Measurements from ENCODE around the gene MRM2. TPM values are rescaled to one million over a fixed set of nuclear protein-coding genes. Genes with fewer than 3 reads are reported as not detected.

MRM2 gene
- total RNA-seq, 1 experiment from 2014 or later = 49.9 TPM

GRCh38 chr7:2199956-2200583 is 41.9 kb downstream of the MRM2 start:
- no TSS peak for BruUV-seq (replicated peaks)

GRCh38 chr7:2199528-2199927 is 42.5 kb downstream of the MRM2 start:
- no peak overlapping the region for H3K27ac ChIP-seq (ENCODE audit: low read length)
- H3K4me3 ChIP-seq (ENCODE audit: low read depth in 2 of 2, low read length in 2 of 2) = no peak overlapping the region
- TF ChIP-seq TCF7L2 (IDR thresholded peaks at IDR 0.05; ENCODE audit: low read depth, low read length) = no peak
- TF ChIP-seq SIN3A (IDR thresholded peaks at IDR 0.05; ENCODE audit: borderline replicate concordance, insufficient read depth, low read depth, low read length) = no peak
- no peak for TF ChIP-seq REST (IDR thresholded peaks at IDR 0.05; ENCODE audit: insufficient read depth in 1 of 2, low read depth in 2 of 2, low read length in 1 of 2)
- in situ Hi-C loops (cut with HindIII; ENCODE audit: low pct_unique_long_range_greater_than_20kb, low sequenced_read_pairs) (loop anchor here (10.0 kb wide), 1 partner anchor 65 kb away; no protein-coding TSS in a partner anchor), intact Hi-C loops (cut with micrococcal nuclease; ENCODE audit: unreplicated experiment) (no loop called here)
- ATAC-seq (no peak), DNase-seq (ENCODE audit: low read depth, low spot score) (no peak)
- H3K36me3 ChIP-seq (ENCODE audit: control insufficient read depth, insufficient read depth, low read length) = no peaks in the 10 kb centered on the region
- H3K27me3 ChIP-seq (ENCODE audit: control insufficient read depth, insufficient read depth, low read length) = no peaks in the 10 kb centered on the region
- ChIA-PET POLR2A (no interaction called here), CTCF (no interaction called here)
- H3K4me1 ChIP-seq (ENCODE audit: control insufficient read depth, insufficient read depth, low read length) = no peaks in the 10 kb centered on the region
- no peaks in the 10 kb centered on the region for H3K9me3 ChIP-seq (ENCODE audit: control insufficient read depth, insufficient read depth, low read depth, low read length)
- no TSS peak for BruUV-seq (replicated peaks)

More at GRCh38 chr7:2199956-2200583, 41.9 kb downstream of the MRM2 start:
- Histone ChIP-seq H3K9me3 (ENCODE audit: control insufficient read depth, insufficient read depth, low read depth, low read length) (no peaks in the 10 kb centered on the region), H3K36me3 (ENCODE audit: control insufficient read depth, insufficient read depth, low read length) (no peaks in the 10 kb centered on the region), H3K4me1 (ENCODE audit: control insufficient read depth, insufficient read depth, low read length) (no peaks in the 10 kb centered on the region), H3K4me3 (ENCODE audit: low read depth in 2 of 2, low read length in 2 of 2) (no peak overlapping the region), H3K27ac (ENCODE audit: low read length) (no peak overlapping the region), H3K27me3 (ENCODE audit: control insufficient read depth, insufficient read depth, low read length) (no peaks in the 10 kb centered on the region)
- POLR2A ChIA-PET = no interaction called here
- no peak for ATAC-seq
- in situ Hi-C loops (cut with HindIII; ENCODE audit: low pct_unique_long_range_greater_than_20kb, low sequenced_read_pairs) (loop anchor here (10.0 kb wide), 1 partner anchor 65 kb away; no protein-coding TSS in a partner anchor), intact Hi-C loops (cut with micrococcal nuclease; ENCODE audit: unreplicated experiment) (no loop called here)
- TF ChIP-seq REST (IDR thresholded peaks at IDR 0.05; ENCODE audit: insufficient read depth in 1 of 2, low read depth in 2 of 2, low read length in 1 of 2) (no peak), CTCF (IDR thresholded peaks at IDR 0.05) (no peak), POLR2AphosphoS5 (IDR thresholded peaks at IDR 0.05; ENCODE audit: low read depth, low read length) (no peak), TCF7L2 (IDR thresholded peaks at IDR 0.05; ENCODE audit: low read depth, low read length) (no peak), SIN3A (IDR thresholded peaks at IDR 0.05; ENCODE audit: borderline replicate concordance, insufficient read depth, low read depth, low read length) (no peak)
- CTCF ChIA-PET = no interaction called here
- no peak for DNase-seq (ENCODE audit: low read depth, low spot score)
